Endothelial cell of umbilical vein (primary cell): ENCODE results near the gene SECTM1. TPM values are rescaled to one million over a fixed set of nuclear protein-coding genes. Genes with fewer than 3 reads are reported as not detected.
A peak's percentile ranks its signal among the peaks of the same experiment; 100 is the strongest.

Source experiments
- BruUV-seq: library from RNA; stranded (reverse); fragments of 400-500 nt; replicated peaks from 2 replicates; lab custom pipeline; 2021; lab: Mats Ljungman, UMichigan
- CTCF ChIA-PET: fragments of 300-600, 350-600 bp; sonication (Branson Sonifier 250); formaldehyde crosslinking; loops from one replicate; lab custom pipeline; 2021; ENCODE audit warnings: antibody characterized with exemption, inconsistent platforms; lab: Charles Lee
- POLR2A ChIA-PET: fragments of 300-600, 350-600 bp; sonication (Branson Sonifier 250); formaldehyde crosslinking; loops from one replicate; lab custom pipeline; 2021; ENCODE audit warnings: antibody characterized with exemption, inconsistent platforms; lab: Charles Lee
- DNase-seq: peaks from one replicate; pipeline ENCODE4 v3.0.0-alpha.2; 2011; ENCODE audit warnings: low read depth, low spot score
- FAIRE-seq: peaks from 2 replicates; lab custom pipeline; 2011; peaks lifted over from hg19 to GRCh38; lab: Jason Lieb, UNC
- H2AFZ ChIP-seq: 2 replicates; pipeline ENCODE4 v1.6.0; 2012; ENCODE audit warnings: low read depth, low read length, control low read depth, inconsistent platforms
- H3K27ac ChIP-seq: 2 replicates; pipeline ENCODE4 v1.5.1; 2011; ENCODE audit warnings: low read depth, mild to moderate bottlenecking, control low read depth, low read length, moderate library complexity; ENCODE audit not compliant: insufficient read depth
- H3K27me3 ChIP-seq, 2 experiments: 2 replicates each; pipeline versions ENCODE4 v1.6.0 to v1.6.1; 2011; ENCODE audit warnings: low read length in 2 of 2, mixed read lengths in 1 of 2; ENCODE audit not compliant: control insufficient read depth in 2 of 2, insufficient read depth in 2 of 2
- H3K36me3 ChIP-seq, 2 experiments: 2 replicates in 1 of 2; 3 replicates in 1 of 2; pipeline ENCODE4 v1.5.1; 2011; ENCODE audit warnings: low read length in 2 of 2, mild to moderate bottlenecking in 1 of 2, moderate library complexity in 1 of 2; ENCODE audit not compliant: control insufficient read depth in 2 of 2, insufficient read depth in 2 of 2; ENCODE audit errors: extremely low read depth in 1 of 2
- H3K4me1 ChIP-seq: 3 replicates; pipeline ENCODE4 v1.5.1; 2011; ENCODE audit warnings: mild to moderate bottlenecking, low read length; ENCODE audit not compliant: control insufficient read depth, insufficient read depth; ENCODE audit errors: extremely low read depth
- H3K4me2 ChIP-seq: 2 replicates; pipeline ENCODE4 v1.6.1; 2011; ENCODE audit warnings: low read length, control low read depth, mixed read lengths; ENCODE audit not compliant: insufficient read depth
- H3K4me3 ChIP-seq, 3 experiments: fragments of 200-600 bp in 1 of 3; sonication (generic), shearing (Covaris generic) in 1 of 3; replicated peaks in 1 of 3; 2 replicates each; pipeline ENCODE4 v1.5.1; 2011 to 2016; ENCODE audit warnings: control low read depth in 3 of 3, low read length in 3 of 3, mild to moderate bottlenecking in 2 of 3, inconsistent platforms in 1 of 3, low read depth in 1 of 3, moderate library complexity in 1 of 3; ENCODE audit not compliant: insufficient read depth in 1 of 3
- H3K79me2 ChIP-seq: 2 replicates; pipeline ENCODE4 v1.6.0; 2012; ENCODE audit warnings: low read length, inconsistent platforms; ENCODE audit not compliant: control insufficient read depth, insufficient read depth
- H3K9ac ChIP-seq: replicated peaks from 2 replicates; pipeline ENCODE3; 2011; ENCODE audit warnings: low read length, control low read depth; ENCODE audit not compliant: insufficient read depth; ENCODE audit errors: extremely low read depth
- H3K9me1 ChIP-seq: replicated peaks from 3 replicates; pipeline ENCODE4 v1.6.0; 2011; ENCODE audit warnings: mild to moderate bottlenecking, low read length; ENCODE audit not compliant: control insufficient read depth, insufficient read depth; ENCODE audit errors: extremely low read depth
- H3K9me3 ChIP-seq: replicated peaks from 2 replicates; pipeline ENCODE4 v1.5.1; 2012; ENCODE audit warnings: low read length, inconsistent platforms; ENCODE audit not compliant: control insufficient read depth, insufficient read depth
- H4K20me1 ChIP-seq: replicated peaks from 2 replicates; pipeline ENCODE3; 2011; ENCODE audit warnings: mild to moderate bottlenecking, low read length; ENCODE audit not compliant: control insufficient read depth, insufficient read depth; ENCODE audit errors: extremely low read depth
- EZH2 ChIP-seq: IDR thresholded peaks from 2 replicates; pipeline ENCODE4 v1.6.1; 2012; ENCODE audit warnings: borderline replicate concordance, low read depth, mild to moderate bottlenecking, moderate library complexity, low read length, inconsistent platforms; ENCODE audit not compliant: severe bottlenecking
- FOS ChIP-seq: IDR thresholded peaks from 2 replicates; pipeline ENCODE4 v1.6.1; 2011; ENCODE audit warnings: mild to moderate bottlenecking, low read length, moderate library complexity, borderline replicate concordance; ENCODE audit not compliant: insufficient read depth
- GATA2 ChIP-seq: IDR thresholded peaks from 2 replicates; pipeline ENCODE4 v1.7.0; 2011; ENCODE audit warnings: low read depth, mild to moderate bottlenecking, moderate library complexity, mixed read lengths, low read length; ENCODE audit not compliant: insufficient read length, insufficient read depth
- JUN ChIP-seq: IDR thresholded peaks from 2 replicates; pipeline ENCODE4 v1.6.1; 2011; ENCODE audit warnings: borderline replicate concordance, low read depth; ENCODE audit not compliant: insufficient read length, insufficient read depth
- MYC ChIP-seq: IDR thresholded peaks from one replicate; pipeline ENCODE4 v1.6.1; 2011; ENCODE audit warnings: mild to moderate bottlenecking, low read depth, low read length
- POLR2A ChIP-seq: IDR thresholded peaks from 2 replicates; pipeline ENCODE4 v1.6.1; 2012; ENCODE audit warnings: low read depth, mild to moderate bottlenecking, control low read depth, low read length
- POLR2AphosphoS5 ChIP-seq: IDR thresholded peaks from 2 replicates; pipeline ENCODE4 v1.6.1; 2012; ENCODE audit warnings: low read depth, mild to moderate bottlenecking, control low read depth, low read length, moderate library complexity; ENCODE audit not compliant: insufficient read depth
- dilution Hi-C: fragments of 300-500 bp; cut with MboI; formaldehyde crosslinking; loops from one replicate; pipeline ENCODE4 v1.15.0; 2019; ENCODE audit warnings: low sequenced_read_pairs; ENCODE audit not compliant: extremely low pct_ligation_motif_present
- intact Hi-C: fragments of 100-400 bp; cut with micrococcal nuclease; formaldehyde crosslinking; loops from one replicate; pipeline ENCODE4 v1.10.0; 2022
- polyA plus RNA-seq, 4 experiments: library from polyadenylated mRNA; depleted of rRNA in 3 of 4; stranded (reverse) in 3 of 4; unstranded in 1 of 4; fragments of >200 nt; gene quantifications; 2 replicates each; pipeline versions ENCODE4 v1.2.1 to v1.2.3, GENCODE V29; 2011 to 2012; ENCODE audit warnings: missing spikeins in 1 of 4
- total RNA-seq: library from RNA; stranded (reverse); gene quantifications from 2 replicates; pipeline ENCODE4 v1.2.3, GENCODE V29; 2021
- TF ChIP-seq, protein P1 (sequence below), 2 donors: IDR thresholded peaks; 1 replicate in 1 of 2; 2 replicates in 1 of 2; pipeline ENCODE4 v1.5.1; 2011; ENCODE audit warnings: low read length in 2 of 2, mild to moderate bottlenecking in 2 of 2, moderate library complexity in 2 of 2, control low read depth in 1 of 2, inconsistent platforms in 1 of 2, low read depth in 1 of 2; ENCODE audit not compliant: insufficient read depth in 1 of 2; ENCODE audit errors: extremely low read depth in 1 of 2
- TF ChIP-seq, protein P2 (sequence below): IDR thresholded peaks from 2 replicates; pipeline ENCODE4 v1.6.1; 2011; ENCODE audit not compliant: insufficient read depth, insufficient read length

The SECTM1 gene
- total and polyA plus RNA-seq, 2 donors (not counting 3 experiments of a cell fraction or from before 2014, with no cell fraction given): 1.9 to 2.3 TPM

DNA sequence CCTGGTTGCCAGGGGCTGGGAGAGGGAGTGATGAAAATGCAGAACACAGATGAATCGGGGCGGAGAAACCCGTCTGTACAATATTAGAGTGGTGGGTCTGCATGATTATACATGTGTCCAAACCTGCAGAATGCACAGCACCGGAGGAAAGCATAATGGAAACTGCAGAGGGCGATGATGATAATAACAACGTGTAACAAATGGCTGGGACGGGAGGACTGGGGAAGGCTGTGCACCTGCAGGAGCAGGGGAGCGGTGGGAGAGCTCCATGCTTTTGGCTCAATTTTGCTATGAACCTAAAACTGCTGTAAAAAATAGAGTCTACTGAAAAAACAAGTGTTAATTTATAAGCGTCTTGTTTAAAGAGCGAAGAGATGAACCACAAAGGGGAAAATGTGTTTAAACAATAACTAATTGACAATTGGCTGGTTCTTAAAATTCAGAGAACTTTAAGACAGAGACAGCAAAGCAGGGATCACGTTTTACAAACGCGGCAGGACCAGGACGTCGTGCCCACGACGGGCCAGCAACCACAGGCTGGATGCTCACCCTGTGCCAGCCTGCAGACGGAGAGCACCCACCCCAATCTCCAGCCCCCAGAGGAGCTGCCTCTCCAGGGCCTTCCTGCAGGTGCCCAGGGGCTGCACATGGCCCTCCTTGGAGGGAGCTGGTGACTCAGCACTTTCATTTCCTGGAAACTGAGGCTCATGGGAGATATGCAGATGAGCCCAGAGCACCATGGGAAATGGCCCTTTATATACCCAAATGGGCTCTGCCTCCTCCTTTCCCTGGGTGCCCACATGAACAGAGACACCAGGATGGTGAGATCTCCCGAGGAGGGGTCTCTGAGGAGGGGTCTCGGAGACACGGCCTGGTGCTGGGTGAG lies 25.1 kb upstream of the SECTM1 start, which contains the start of gene TEX19:
Gene TEX19, plus strand, starts transcription at position 783 of the 886 bp plus-strand sequence. CDS start 2,904 bp downstream, outside the sequence.
- ChIA-PET CTCF (no interaction called here), POLR2A (no interaction called here)
- FAIRE-seq (no peak), DNase-seq (no peak)
- Histone ChIP-seq H3K9ac (no peak within 1 kb of the TSS), H3K9me3 (no peaks in the 10 kb centered on the region), H2AFZ (peak within 1 kb of the TSS; percentile 35), H3K36me3 (no peaks in the 10 kb centered on the region), H3K27ac (no peak within 1 kb of the TSS), H3K4me2 (no peak within 1 kb of the TSS), H3K9me1 (no peaks in the 10 kb centered on the region), H3K27me3 (no peaks in the 10 kb centered on the region), H3K79me2 (no peaks in the 10 kb centered on the region), H3K4me1 (peaks cover 2% of the 10 kb centered on the region), H4K20me1 (no peaks in the 10 kb centered on the region), H3K4me3 (no peak within 1 kb of the TSS)
- TF ChIP-seq, protein P1, sequence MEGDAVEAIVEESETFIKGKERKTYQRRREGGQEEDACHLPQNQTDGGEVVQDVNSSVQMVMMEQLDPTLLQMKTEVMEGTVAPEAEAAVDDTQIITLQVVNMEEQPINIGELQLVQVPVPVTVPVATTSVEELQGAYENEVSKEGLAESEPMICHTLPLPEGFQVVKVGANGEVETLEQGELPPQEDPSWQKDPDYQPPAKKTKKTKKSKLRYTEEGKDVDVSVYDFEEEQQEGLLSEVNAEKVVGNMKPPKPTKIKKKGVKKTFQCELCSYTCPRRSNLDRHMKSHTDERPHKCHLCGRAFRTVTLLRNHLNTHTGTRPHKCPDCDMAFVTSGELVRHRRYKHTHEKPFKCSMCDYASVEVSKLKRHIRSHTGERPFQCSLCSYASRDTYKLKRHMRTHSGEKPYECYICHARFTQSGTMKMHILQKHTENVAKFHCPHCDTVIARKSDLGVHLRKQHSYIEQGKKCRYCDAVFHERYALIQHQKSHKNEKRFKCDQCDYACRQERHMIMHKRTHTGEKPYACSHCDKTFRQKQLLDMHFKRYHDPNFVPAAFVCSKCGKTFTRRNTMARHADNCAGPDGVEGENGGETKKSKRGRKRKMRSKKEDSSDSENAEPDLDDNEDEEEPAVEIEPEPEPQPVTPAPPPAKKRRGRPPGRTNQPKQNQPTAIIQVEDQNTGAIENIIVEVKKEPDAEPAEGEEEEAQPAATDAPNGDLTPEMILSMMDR (IDR thresholded peaks at IDR 0.05; ENCODE audit: extremely low read depth in 1 of 2, insufficient read depth in 1 of 2, low read depth in 1 of 2, low read length in 2 of 2): no peak
- TF ChIP-seq POLR2A (no peak), MYC (no peak)
- BruUV-seq: no TSS peak
- intact Hi-C loops: no loop called here
- dilution Hi-C loops: no loop called here

DNA sequence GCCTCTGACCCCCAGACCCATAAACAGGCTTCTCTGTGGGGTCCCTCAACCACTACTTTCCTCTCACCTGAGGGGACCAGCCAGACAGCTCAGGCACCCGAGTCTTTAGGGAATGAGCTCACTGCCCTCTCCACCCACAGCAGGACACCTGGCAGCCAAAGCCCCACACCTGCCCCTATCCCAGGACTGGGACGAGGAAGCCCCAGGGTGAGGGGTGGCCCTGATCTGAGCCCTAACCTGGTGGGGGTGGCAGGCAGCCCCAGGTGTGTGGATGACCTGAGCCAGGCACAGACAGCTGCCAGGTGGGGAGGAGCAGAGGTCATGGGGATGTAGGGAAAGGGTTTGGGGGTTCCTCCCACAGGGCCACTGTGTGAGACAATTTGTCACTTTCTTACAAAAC lies 23.8 kb upstream of the SECTM1 start:
- intact Hi-C loops: no loop called here
- H3K9me1 ChIP-seq: no peaks in the 10 kb centered on the region
- H3K4me2 ChIP-seq: no peak overlapping the region
- peaks cover 2% of the 10 kb centered on the region for H3K4me1 ChIP-seq
- dilution Hi-C loops: no loop called here
- FAIRE-seq (no peak), DNase-seq (no peak)
- H3K4me3 ChIP-seq: no peak overlapping the region
- no peak overlapping the region for H3K27ac ChIP-seq
- no peaks in the 10 kb centered on the region for H3K79me2 ChIP-seq
- no peak overlapping the region for H2AFZ ChIP-seq
- CTCF ChIA-PET: interaction anchor here (1.1 kb wide), 1 partner anchor 67 kb away, joined by 3 read pairs; no protein-coding TSS in a partner anchor
- no peaks in the 10 kb centered on the region for H3K36me3 ChIP-seq
- BruUV-seq: no TSS peak
- H3K27me3 ChIP-seq: no peaks in the 10 kb centered on the region
- no peak for TF ChIP-seq POLR2AphosphoS5
- TF ChIP-seq GATA2: no peak
- TF ChIP-seq, protein P2, sequence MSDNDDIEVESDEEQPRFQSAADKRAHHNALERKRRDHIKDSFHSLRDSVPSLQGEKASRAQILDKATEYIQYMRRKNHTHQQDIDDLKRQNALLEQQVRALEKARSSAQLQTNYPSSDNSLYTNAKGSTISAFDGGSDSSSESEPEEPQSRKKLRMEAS: no peak
- TF ChIP-seq, protein P1 (IDR thresholded peaks at IDR 0.05; ENCODE audit: extremely low read depth in 1 of 2, insufficient read depth in 1 of 2, low read depth in 1 of 2, low read length in 2 of 2): no peak
- TF ChIP-seq JUN: no peak
- no peak for TF ChIP-seq EZH2
- no peak for TF ChIP-seq POLR2A
- no peak for TF ChIP-seq MYC
- no peak for TF ChIP-seq FOS
- POLR2A ChIA-PET: no interaction called here
- H4K20me1 ChIP-seq: no peaks in the 10 kb centered on the region
- no peak overlapping the region for H3K9ac ChIP-seq
- H3K9me3 ChIP-seq: no peaks in the 10 kb centered on the region
